Measurements from ENCODE around the gene SCN1A. TPM values are rescaled to one million over a fixed set of nuclear protein-coding genes. Genes with fewer than 3 reads are reported as not detected.

SCN1A gene
- total and polyA plus RNA-seq, 2 of the 13 experiments (the other 11 are each of a cell fraction or from before 2014, with no cell fraction given): 19.9 to 39.4 TPM

GRCh38 chr2:166135152-166135848, 7.5 kb upstream of the SCN1A start (continued):
- no peak for TF ChIP-seq ZNF605 (CRISPR knock-in tag; IDR thresholded peaks at IDR 0.05)
- peak; percentile 90 for TF ChIP-seq ASH2L (IDR thresholded peaks at IDR 0.05; ENCODE audit: insufficient read length, low read depth, low read length)
- no peak for TF ChIP-seq ZUFSP (CRISPR knock-in tag; IDR thresholded peaks at IDR 0.05; ENCODE audit: borderline replicate concordance)
- TF ChIP-seq TOPORS (CRISPR knock-in tag; IDR thresholded peaks at IDR 0.05): no peak
- no peak; the same call in 1 of the 2 replicates for TF ChIP-seq GFI1 (CRISPR knock-in tag; IDR thresholded peaks at IDR 0.05; ENCODE audit: borderline replicate concordance)
- no peak for TF ChIP-seq LCORL (IDR thresholded peaks at IDR 0.05)
- peak; percentile 50; the same call in 1 of the 2 replicates for TF ChIP-seq LCORL (CRISPR knock-in tag; IDR thresholded peaks at IDR 0.05)
- no peak for TF ChIP-seq IRX3 (CRISPR knock-in tag; IDR thresholded peaks at IDR 0.05; ENCODE audit: borderline replicate concordance, low read depth)
- no peak for TF ChIP-seq SNAPC2 (CRISPR knock-in tag; IDR thresholded peaks at IDR 0.05)
- TF ChIP-seq ZNF12 (CRISPR knock-in tag; IDR thresholded peaks at IDR 0.05): no peak; the same call in 1 of the 2 replicates
- TF ChIP-seq ESRRA (CRISPR knock-in tag; IDR thresholded peaks at IDR 0.05; ENCODE audit: low read depth): 0 out of 2 replicates have a peak, but pooled peaks have one; percentile 26
- no peak for TF ChIP-seq SNRNP70 (IDR thresholded peaks at IDR 0.05; ENCODE audit: low read depth, low read length)
- no peak for TF ChIP-seq LBX2 (CRISPR knock-in tag; IDR thresholded peaks at IDR 0.05; ENCODE audit: borderline replicate concordance)
- no peak for TF ChIP-seq GTF2F1 (IDR thresholded peaks at IDR 0.05; ENCODE audit: low read length)
- TF ChIP-seq ZNF354B (CRISPR knock-in tag; IDR thresholded peaks at IDR 0.05): no peak
- no peak for TF ChIP-seq NRL (CRISPR knock-in tag; IDR thresholded peaks at IDR 0.05; ENCODE audit: borderline replicate concordance)
- TF ChIP-seq FLYWCH1 (CRISPR knock-in tag; IDR thresholded peaks at IDR 0.05): no peak
- TF ChIP-seq SMAD3 (CRISPR knock-in tag; IDR thresholded peaks at IDR 0.05): peak; percentile 58; the same call in 1 of the 2 replicates
- TF ChIP-seq CHD4 (IDR thresholded peaks at IDR 0.05; ENCODE audit: borderline replicate concordance, low read length): peak; percentile 65
- TF ChIP-seq MED8 (CRISPR knock-in tag; IDR thresholded peaks at IDR 0.05; ENCODE audit: insufficient replicate concordance): peak; percentile 83
- no peak for TF ChIP-seq ZNF276 (CRISPR knock-in tag; IDR thresholded peaks at IDR 0.05; ENCODE audit: low read depth)
- TF ChIP-seq PRDM10 (CRISPR knock-in tag; IDR thresholded peaks at IDR 0.05; ENCODE audit: low read depth): no peak
- no peak for TF ChIP-seq HDAC6 (IDR thresholded peaks at IDR 0.05; ENCODE audit: low read depth, low read length)
